ENCODE results near the gene PPFIA4.

The PPFIA4 gene

GRCh38 chr1:203075236-203076030 is 49.1 kb downstream of the PPFIA4 start:
- H3K27ac ChIP-seq: no peak overlapping the region
- TF ChIP-seq ZFX (IDR thresholded peaks at IDR 0.05; ENCODE audit: borderline replicate concordance) (no peak), CTCF (IDR thresholded peaks at IDR 0.05) (no peak)

GRCh38 chr1:203076031-203076511 is 49.8 kb downstream of the PPFIA4 start:
- no peak overlapping the region for H3K27ac ChIP-seq
- no peak for TF ChIP-seq CTCF (IDR thresholded peaks at IDR 0.05)
- no peak for TF ChIP-seq ZFX (IDR thresholded peaks at IDR 0.05; ENCODE audit: borderline replicate concordance)

GRCh38 chr1:203077367-203077766 is 51.1 kb downstream of the PPFIA4 start:
- no peak overlapping the region for H3K27ac ChIP-seq
- no peak for TF ChIP-seq CTCF (IDR thresholded peaks at IDR 0.05)
- TF ChIP-seq ZFX (IDR thresholded peaks at IDR 0.05; ENCODE audit: borderline replicate concordance): no peak

GRCh38 chr1:203077956-203078355 is 51.7 kb downstream of the PPFIA4 start:
- TF ChIP-seq CTCF (IDR thresholded peaks at IDR 0.05): no peak
- no peak for TF ChIP-seq ZFX (IDR thresholded peaks at IDR 0.05; ENCODE audit: borderline replicate concordance)
- H3K27ac ChIP-seq: no peak overlapping the region

GRCh38 chr1:203078478-203078877 is 52.2 kb downstream of the PPFIA4 start:
- TF ChIP-seq ZFX (IDR thresholded peaks at IDR 0.05; ENCODE audit: borderline replicate concordance) (no peak), CTCF (IDR thresholded peaks at IDR 0.05) (no peak)
- no peak overlapping the region for H3K27ac ChIP-seq

- TF ChIP-seq ZFX (IDR thresholded peaks at IDR 0.05; ENCODE audit: borderline replicate concordance) (no peak), CTCF (IDR thresholded peaks at IDR 0.05) (no peak)
- H3K27ac ChIP-seq: no peak overlapping the region
Measured at GRCh38 chr1:203080456-203080855, 54.2 kb downstream of the PPFIA4 start.

GRCh38 chr1:203081465-203082230 is 55.4 kb downstream of the PPFIA4 start:
- TF ChIP-seq ZFX (IDR thresholded peaks at IDR 0.05; ENCODE audit: borderline replicate concordance) (no peak), CTCF (IDR thresholded peaks at IDR 0.05) (no peak)
- no peak overlapping the region for H3K27ac ChIP-seq

All from 22Rv1 (cell line).